Activated B cell treated with CpG ODN at 0.5 μM for 24 hours (primary cell): Measurements from ENCODE around the gene SHC3. TPM values are rescaled to one million over a fixed set of nuclear protein-coding genes. Genes with fewer than 3 reads are reported as not detected.

Experiments used
- ATAC-seq: fragments of 200-7000 bp; cut with Tn5 transposase; one replicate; pipeline ENCODE4 v1.10.0; 2021; ENCODE audit warnings: low read depth, mild to moderate bottlenecking, moderate library complexity
- CTCF ChIA-PET: fragments of 350-600 bp; sonication (Branson Sonifier 250); formaldehyde crosslinking; loops from one replicate; lab custom pipeline; 2021; ENCODE audit warnings: antibody characterized with exemption; lab: Charles Lee
- POLR2A ChIA-PET: fragments of 350-600 bp; sonication (Branson Sonifier 250); formaldehyde crosslinking; loops from one replicate; lab custom pipeline; 2021; ENCODE audit warnings: antibody characterized with exemption; lab: Charles Lee
- DNase-seq: peaks from one replicate; pipeline ENCODE4 v3.0.0; 2022
- H3K27ac Mint-ChIP-seq: one replicate; pipeline ENCODE4 v1.8.0; 2020; ENCODE audit warnings: mixed read lengths
- H3K27me3 Mint-ChIP-seq: one replicate; pipeline ENCODE4 v1.8.0; 2021; ENCODE audit warnings: mixed read lengths
- H3K36me3 Mint-ChIP-seq: one replicate; pipeline ENCODE4 v1.8.0; 2021; ENCODE audit warnings: low read depth, mixed read lengths
- H3K4me1 Mint-ChIP-seq: one replicate; pipeline ENCODE4 v1.8.0; 2021; ENCODE audit warnings: mixed read lengths
- H3K4me3 Mint-ChIP-seq: one replicate; pipeline ENCODE4 v1.8.0; 2020; ENCODE audit warnings: mild to moderate bottlenecking, mixed read lengths
- H3K9me3 Mint-ChIP-seq: one replicate; pipeline ENCODE4 v1.8.0; 2020; ENCODE audit warnings: mixed read lengths
- intact Hi-C: fragments of 100-400 bp; cut with micrococcal nuclease; formaldehyde crosslinking; loops from one replicate; pipeline ENCODE4 v1.15.1; 2024
- total RNA-seq: library from RNA; stranded (reverse); gene quantifications from 2 replicates; pipeline ENCODE4 v1.2.3, GENCODE V29; 2022
- TF ChIP-seq, protein P1 (sequence below): fragments of 200-600 bp; IDR thresholded peaks from one replicate; pipeline ENCODE4 v1.8.0; 2022; ENCODE audit warnings: antibody characterized with exemption, mild to moderate bottlenecking

Gene SHC3
- total RNA-seq, 1 donor from 2014 or later: not detected

DNA sequence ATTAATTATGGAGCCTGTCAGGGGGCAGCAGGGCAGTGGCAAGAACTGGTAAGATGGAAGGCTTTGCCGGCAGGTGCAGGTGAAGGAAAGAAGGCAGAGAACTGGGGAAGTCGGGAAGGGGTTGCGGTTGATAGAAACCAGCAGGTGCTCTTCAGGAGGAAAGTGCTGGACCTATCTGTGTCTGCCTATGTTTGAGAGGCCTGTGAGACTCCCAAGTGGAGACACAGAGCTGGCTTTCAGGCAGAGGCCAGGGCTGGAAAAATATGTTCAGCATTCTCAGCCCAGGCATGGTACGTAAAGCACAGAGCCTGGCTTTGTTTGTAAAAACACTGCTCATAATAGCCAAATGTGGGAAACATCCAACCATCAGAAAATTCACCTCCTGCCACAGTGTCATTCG is 117.8 kb downstream of the SHC3 start:
- TF ChIP-seq, protein P1, sequence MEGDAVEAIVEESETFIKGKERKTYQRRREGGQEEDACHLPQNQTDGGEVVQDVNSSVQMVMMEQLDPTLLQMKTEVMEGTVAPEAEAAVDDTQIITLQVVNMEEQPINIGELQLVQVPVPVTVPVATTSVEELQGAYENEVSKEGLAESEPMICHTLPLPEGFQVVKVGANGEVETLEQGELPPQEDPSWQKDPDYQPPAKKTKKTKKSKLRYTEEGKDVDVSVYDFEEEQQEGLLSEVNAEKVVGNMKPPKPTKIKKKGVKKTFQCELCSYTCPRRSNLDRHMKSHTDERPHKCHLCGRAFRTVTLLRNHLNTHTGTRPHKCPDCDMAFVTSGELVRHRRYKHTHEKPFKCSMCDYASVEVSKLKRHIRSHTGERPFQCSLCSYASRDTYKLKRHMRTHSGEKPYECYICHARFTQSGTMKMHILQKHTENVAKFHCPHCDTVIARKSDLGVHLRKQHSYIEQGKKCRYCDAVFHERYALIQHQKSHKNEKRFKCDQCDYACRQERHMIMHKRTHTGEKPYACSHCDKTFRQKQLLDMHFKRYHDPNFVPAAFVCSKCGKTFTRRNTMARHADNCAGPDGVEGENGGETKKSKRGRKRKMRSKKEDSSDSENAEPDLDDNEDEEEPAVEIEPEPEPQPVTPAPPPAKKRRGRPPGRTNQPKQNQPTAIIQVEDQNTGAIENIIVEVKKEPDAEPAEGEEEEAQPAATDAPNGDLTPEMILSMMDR: no peak
- ChIA-PET POLR2A (no interaction called here), CTCF (no interaction called here)
- H3K36me3 Mint-ChIP-seq: no peaks in the 10 kb centered on the region
- no peaks in the 10 kb centered on the region for H3K9me3 Mint-ChIP-seq
- peaks cover 4% of the 10 kb centered on the region for H3K27me3 Mint-ChIP-seq
- intact Hi-C loops: no loop called here
- H3K4me1 Mint-ChIP-seq: no peaks in the 10 kb centered on the region
- no peak for ATAC-seq
- no peak overlapping the region for H3K27ac Mint-ChIP-seq
- H3K4me3 Mint-ChIP-seq: no peak overlapping the region
- no peak for DNase-seq

GRCh38 chr9:89059925-89060506 is 118.6 kb downstream of the SHC3 start:
- no peak for ATAC-seq
- Mint-ChIP-seq H3K4me1 (no peaks in the 10 kb centered on the region), H3K27ac (no peak overlapping the region), H3K9me3 (no peaks in the 10 kb centered on the region), H3K36me3 (no peaks in the 10 kb centered on the region), H3K27me3 (peaks cover 4% of the 10 kb centered on the region), H3K4me3 (no peak overlapping the region)
- ChIA-PET POLR2A (no interaction called here), CTCF (no interaction called here)
- intact Hi-C loops: no loop called here
- no peak for DNase-seq
- TF ChIP-seq, protein P1: no peak

DNA sequence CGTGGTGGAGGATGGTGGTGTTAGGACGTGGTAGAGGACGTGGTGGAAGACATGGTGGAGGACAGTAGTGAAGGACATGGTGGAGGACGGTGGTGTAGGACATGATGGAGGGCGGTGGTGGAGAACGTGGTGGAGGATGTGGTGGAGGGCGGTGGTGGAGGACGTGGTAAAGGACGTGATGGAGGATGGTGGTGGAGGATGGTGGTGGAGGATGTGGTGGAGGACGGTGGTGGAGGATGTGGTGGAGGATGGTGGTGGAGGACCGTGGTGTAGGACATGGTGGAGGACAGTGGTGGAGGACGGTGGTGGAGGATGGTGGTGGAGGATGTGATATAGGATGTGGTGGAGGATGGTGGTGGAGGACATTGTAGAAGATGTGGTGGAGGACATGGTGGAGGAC is 119.7 kb downstream of the SHC3 start:
- no peak overlapping the region for H3K27ac Mint-ChIP-seq
- DNase-seq (no peak), ATAC-seq (no peak)
- POLR2A ChIA-PET: no interaction called here
- no peaks in the 10 kb centered on the region for H3K9me3 Mint-ChIP-seq
- H3K4me1 Mint-ChIP-seq: no peaks in the 10 kb centered on the region
- CTCF ChIA-PET: no interaction called here
- intact Hi-C loops: no loop called here
- TF ChIP-seq, protein P1: no peak
- no peak overlapping the region for H3K4me3 Mint-ChIP-seq
- no peaks in the 10 kb centered on the region for H3K36me3 Mint-ChIP-seq
- peaks cover 4% of the 10 kb centered on the region for H3K27me3 Mint-ChIP-seq

GRCh38 chr9:89054865-89055495 is 123.6 kb downstream of the SHC3 start:
- POLR2A ChIA-PET: no interaction called here
- Mint-ChIP-seq H3K27me3 (peaks cover 6% of the 10 kb centered on the region), H3K4me3 (no peak overlapping the region), H3K9me3 (no peaks in the 10 kb centered on the region), H3K27ac (no peak overlapping the region), H3K4me1 (no peaks in the 10 kb centered on the region), H3K36me3 (no peaks in the 10 kb centered on the region)
- CTCF ChIA-PET: no interaction called here
- ATAC-seq (no peak), DNase-seq (no peak)
- intact Hi-C loops: no loop called here
- TF ChIP-seq, protein P1: no peak

- Mint-ChIP-seq H3K4me1 (no peaks in the 10 kb centered on the region), H3K36me3 (no peaks in the 10 kb centered on the region), H3K4me3 (no peak overlapping the region), H3K27me3 (peaks cover 7% of the 10 kb centered on the region), H3K9me3 (no peaks in the 10 kb centered on the region), H3K27ac (no peak overlapping the region)
- intact Hi-C loops: no loop called here
- POLR2A ChIA-PET: no interaction called here
- DNase-seq (no peak), ATAC-seq (no peak)
- CTCF ChIA-PET: no interaction called here
- TF ChIP-seq, protein P1: no peak
These were observed 125.3 kb downstream of the SHC3 start for GRCh38 chr9:89053301-89053700.
